Ovary (tissue), 9 donors: ENCODE measurements around the gene EMP3. TPM values are rescaled to one million over a fixed set of nuclear protein-coding genes. Genes with fewer than 3 reads are reported as not detected.
"Not testable (repeated sequence)": the region's sequence is repeated elsewhere in the genome, so short reads cannot be mapped to it uniquely, and the experiment has no call there.

Experiments used
- DNase-seq, 5 donors: peaks; one replicate each; pipeline ENCODE4 v3.0.0-alpha.2; 2019 to 2020
- H3K27ac ChIP-seq, 2 donors: fragments of 200-600 bp; one replicate each; pipeline versions ENCODE4 v1.5.1 to v1.8.0; 2019 to 2022
- H3K27me3 ChIP-seq: fragments of 200-600 bp; one replicate; pipeline ENCODE4 v1.8.0; 2022
- H3K36me3 ChIP-seq: fragments of 200-600 bp; sonication (generic); one replicate; pipeline ENCODE4 v1.5.1; 2019
- H3K4me1 ChIP-seq: one replicate; pipeline ENCODE4 v1.8.1; 2013; ENCODE audit warnings: mild to moderate bottlenecking, moderate library complexity; ENCODE audit not compliant: insufficient read depth
- H3K4me3 ChIP-seq: fragments of 200-600 bp; sonication (generic); one replicate; pipeline ENCODE4 v1.5.1; 2017
- H3K9me3 ChIP-seq, 2 donors: fragments of 200-600 bp in 1 of 2; sonication (generic) in 1 of 2; one replicate each; pipeline versions ENCODE4 v1.5.1 to v1.8.1; 2013 to 2019; ENCODE audit warnings: mild to moderate bottlenecking in 1 of 2, moderate library complexity in 1 of 2
- EP300 ChIP-seq: sonication (generic); formaldehyde crosslinking; IDR thresholded peaks from one replicate; pipeline ENCODE4 v1.6.1; 2017; ENCODE audit warnings: antibody characterized with exemption
- POLR2A ChIP-seq: fragments of 450-650 bp; IDR thresholded peaks from one replicate; pipeline ENCODE4 v1.6.1; 2017; ENCODE audit warnings: antibody characterized with exemption, mild to moderate bottlenecking, moderate library complexity
- WGBS, 3 donors: extraction: QIAGEN DNeasy Blood & Tissue Kit in 1 of 3; methylation state at CpG; one replicate each; pipeline versions ENCODE4 v1.1.5 to v1.1.7; 2013 to 2017; 5-methylcytosine and 5-hydroxymethylcytosine counted together
- intact Hi-C, 4 donors: fragments of 100-400 bp; cut with DNase I; formaldehyde crosslinking; loops; one replicate each; pipeline versions ENCODE4 v1.11.0 to v1.15.1; 2022 to 2023
- polyA plus RNA-seq, 2 donors: library from polyadenylated mRNA; stranded (reverse); fragments of 200-250 nt in 1 of 2; fragments of 350-450 nt in 1 of 2; fragmentation: Illumina TruSeq in 1 of 2; extraction: RNeasy Lipid Tissue Mini Kit (QIAGEN cat#74804) in 1 of 2; gene quantifications; one replicate each; pipeline ENCODE4 v1.2.3, GENCODE V29; 2013 to 2014
- total RNA-seq, 7 donors: library from RNA; depleted of rRNA in 2 of 7; stranded (reverse); fragments of >200 nt in 2 of 7; fragmentation: NEBNext Ultra II Directional in 3 of 7; extraction: Animal tissue kit (Norgen Biotek cat#: 25700) in 3 of 7; gene quantifications; one replicate each; pipeline versions ENCODE4 v1.1.0 to v1.2.4, GENCODE V29; 2016 to 2023
- TF ChIP-seq, protein P1 (sequence below), 3 donors: fragments of 450-650 bp in 2 of 3; fragments of 200-600 bp in 1 of 3; IDR thresholded peaks; one replicate each; pipeline versions ENCODE4 v1.5.1 to v1.8.0; 2016 to 2022; ENCODE audit warnings: antibody characterized with exemption in 3 of 3, mild to moderate bottlenecking in 1 of 3
- donor health status: DM: no; HTN: no; CAD: no; lungs with moderate emphysema.
- donor health status: DM: no; HTN: no; CAD: no.
- donor health status: Bipolar disorder and iron deficiency.
- donor health status: DM: yes; HTN: yes; CAD: no.
- donor health status: DM: no; HTN: no; CAD: no.
- donor health status: DM: yes; HTN: yes; CAD: no.

Gene EMP3
- total and polyA plus RNA-seq, 9 donors = 23.2 to 163 (median 120) TPM

- Histone ChIP-seq H3K9me3 (no peaks in the 10 kb centered on the region), H3K27me3 (no peaks in the 10 kb centered on the region), H3K4me1 (peaks cover 3% of the 10 kb centered on the region), H3K27ac (no peak overlapping the region), H3K4me3 (no peak overlapping the region), H3K36me3 (no peaks in the 10 kb centered on the region)
- intact Hi-C loops = no loop called here
- 90 to 94% (median 94%) methylated on average over 11 of the region's 11 CpGs for WGBS, 3 donors
- TF ChIP-seq EP300 (no peak), POLR2A (no peak)
- TF ChIP-seq, protein P1, sequence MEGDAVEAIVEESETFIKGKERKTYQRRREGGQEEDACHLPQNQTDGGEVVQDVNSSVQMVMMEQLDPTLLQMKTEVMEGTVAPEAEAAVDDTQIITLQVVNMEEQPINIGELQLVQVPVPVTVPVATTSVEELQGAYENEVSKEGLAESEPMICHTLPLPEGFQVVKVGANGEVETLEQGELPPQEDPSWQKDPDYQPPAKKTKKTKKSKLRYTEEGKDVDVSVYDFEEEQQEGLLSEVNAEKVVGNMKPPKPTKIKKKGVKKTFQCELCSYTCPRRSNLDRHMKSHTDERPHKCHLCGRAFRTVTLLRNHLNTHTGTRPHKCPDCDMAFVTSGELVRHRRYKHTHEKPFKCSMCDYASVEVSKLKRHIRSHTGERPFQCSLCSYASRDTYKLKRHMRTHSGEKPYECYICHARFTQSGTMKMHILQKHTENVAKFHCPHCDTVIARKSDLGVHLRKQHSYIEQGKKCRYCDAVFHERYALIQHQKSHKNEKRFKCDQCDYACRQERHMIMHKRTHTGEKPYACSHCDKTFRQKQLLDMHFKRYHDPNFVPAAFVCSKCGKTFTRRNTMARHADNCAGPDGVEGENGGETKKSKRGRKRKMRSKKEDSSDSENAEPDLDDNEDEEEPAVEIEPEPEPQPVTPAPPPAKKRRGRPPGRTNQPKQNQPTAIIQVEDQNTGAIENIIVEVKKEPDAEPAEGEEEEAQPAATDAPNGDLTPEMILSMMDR (IDR thresholded peaks at IDR 0.05) = no peak
- DNase-seq = peak in 3 of 5 donors; percentile 20 to 46 (median 45)
Measured at GRCh38 chr19:48365602-48366001, 40.2 kb downstream of the EMP3 start.

GRCh38 chr19:48367855-48368254 lies 42.5 kb downstream of the EMP3 start:
- no peak overlapping the region for H3K4me3 ChIP-seq
- 69% methylated on average over 5 of the region's 5 CpGs for WGBS, 3 donors
- no peak overlapping the region for H3K27ac ChIP-seq
- H3K9me3 ChIP-seq = no peaks in the 10 kb centered on the region
- TF ChIP-seq EP300 (no peak), POLR2A (no peak)
- TF ChIP-seq, protein P1 (IDR thresholded peaks at IDR 0.05) = no peak
- intact Hi-C loops = no loop called here
- DNase-seq = no peak
- H3K27me3 ChIP-seq = no peaks in the 10 kb centered on the region
- no peaks in the 10 kb centered on the region for H3K36me3 ChIP-seq
- H3K4me1 ChIP-seq = peaks cover 3% of the 10 kb centered on the region

DNA sequence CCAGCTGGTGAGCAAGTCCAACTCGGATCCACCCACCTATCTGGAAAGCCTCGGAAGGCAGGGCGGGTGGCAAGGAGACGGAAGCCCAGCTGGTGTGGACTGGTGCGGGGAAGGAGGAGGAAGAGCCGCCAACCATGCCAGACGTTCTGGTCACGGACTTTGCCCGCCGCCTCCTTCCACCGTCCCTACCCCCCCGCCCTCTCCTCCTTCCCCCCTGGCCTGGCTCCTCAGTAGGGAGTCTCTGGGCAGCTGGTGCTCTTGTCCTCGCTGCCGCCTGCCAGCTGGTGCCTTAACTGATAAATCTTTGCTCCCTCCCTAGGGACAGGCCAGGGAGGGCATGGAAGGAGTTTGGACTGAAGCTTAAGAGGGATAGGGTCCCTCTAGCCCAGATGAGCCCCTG lies 43.6 kb downstream of the EMP3 start:
- no peak overlapping the region for H3K4me3 ChIP-seq
- intact Hi-C loops = no loop called here
- H3K36me3 ChIP-seq = no peaks in the 10 kb centered on the region
- TF ChIP-seq, protein P1 (IDR thresholded peaks at IDR 0.05) = no peak
- TF ChIP-seq POLR2A (no peak), EP300 (no peak)
- H3K9me3 ChIP-seq = no peaks in the 10 kb centered on the region
- WGBS, 3 donors = 66 to 72% (median 70%) methylated on average over 13 to 14 of the region's 14 CpGs
- H3K4me1 ChIP-seq = peaks cover 3% of the 10 kb centered on the region
- no peaks in the 10 kb centered on the region for H3K27me3 ChIP-seq
- H3K27ac ChIP-seq = no peak overlapping the region
- DNase-seq = no peak

DNA sequence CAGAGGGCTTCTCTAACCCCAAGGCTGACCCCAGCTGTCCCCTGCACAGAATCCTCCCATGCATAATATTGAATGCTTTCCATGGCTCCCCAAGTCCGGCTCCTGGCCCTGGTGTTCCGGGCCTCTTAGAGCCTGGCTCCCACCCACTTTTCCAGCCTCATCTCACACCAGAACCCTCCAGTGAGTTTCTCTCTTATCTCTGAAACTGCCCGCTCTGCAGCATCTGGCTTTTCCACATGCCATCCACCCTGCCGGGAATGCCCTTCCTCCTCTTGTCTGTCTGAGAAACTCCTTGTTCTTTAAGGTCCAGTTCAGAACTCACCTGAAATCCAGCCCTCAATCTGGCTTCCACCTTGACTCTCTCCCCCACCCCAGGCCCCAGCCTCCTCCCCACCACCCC lies 45.6 kb downstream of the EMP3 start:
- H3K9me3 ChIP-seq = no peaks in the 10 kb centered on the region
- no peaks in the 10 kb centered on the region for H3K4me1 ChIP-seq
- no peaks in the 10 kb centered on the region for H3K36me3 ChIP-seq
- 53 to 67% (median 60%) methylated on average over 4 of the region's 4 CpGs for WGBS, 3 donors
- no peak overlapping the region for H3K27ac ChIP-seq
- TF ChIP-seq POLR2A = no peak
- intact Hi-C loops = no loop called here
- no peak overlapping the region for H3K4me3 ChIP-seq
- H3K27me3 ChIP-seq = no peaks in the 10 kb centered on the region
- no peak for DNase-seq

GRCh38 chr19:48371367-48371766 lies 46.0 kb downstream of the EMP3 start:
- TF ChIP-seq POLR2A (no peak), EP300 (no peak)
- TF ChIP-seq, protein P1 (IDR thresholded peaks at IDR 0.05) = no peak
- 18 to 42% (median 31%) methylated on average over 7 of the region's 7 CpGs for WGBS, 3 donors
- no peaks in the 10 kb centered on the region for H3K36me3 ChIP-seq
- H3K4me1 ChIP-seq = no peaks in the 10 kb centered on the region
- no peaks in the 10 kb centered on the region for H3K9me3 ChIP-seq
- no peaks in the 10 kb centered on the region for H3K27me3 ChIP-seq
- no peak overlapping the region for H3K4me3 ChIP-seq
- no peak for DNase-seq
- intact Hi-C loops = no loop called here
- H3K27ac ChIP-seq = no peak overlapping the region

DNA sequence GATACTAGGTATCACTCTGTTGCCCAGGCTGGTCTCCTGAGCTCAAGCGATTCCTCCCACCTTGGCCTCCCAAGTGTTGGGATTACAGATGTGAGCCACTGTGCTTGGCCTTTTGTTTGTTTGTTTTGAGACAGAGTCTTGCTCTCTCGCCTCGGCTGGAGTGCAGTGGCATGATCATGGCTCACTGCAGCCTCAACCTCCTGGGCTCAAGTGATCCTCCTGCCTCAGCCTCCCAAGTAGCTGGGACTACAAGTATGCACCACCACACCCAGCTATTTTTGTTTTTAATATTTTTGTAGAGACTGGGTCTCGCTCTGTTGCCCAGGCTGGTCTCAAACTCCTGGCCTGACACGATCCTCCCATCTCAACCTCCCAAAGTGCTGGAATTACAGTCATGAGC lies 46.4 kb downstream of the EMP3 start:
- H3K36me3 ChIP-seq, H3K4me3 ChIP-seq, H3K9me3 ChIP-seq, intact Hi-C loops, H3K27me3 ChIP-seq, H3K27ac ChIP-seq, DNase-seq, H3K4me1 ChIP-seq: not testable (repeated sequence)
- 85 to 90% (median 90%) methylated on average over 5 of the region's 5 CpGs for WGBS, 3 donors
